BLaER1 (cell line): ENCODE data around the gene CCR2.
"Not testable (repeated sequence)": the region's sequence is repeated elsewhere in the genome, so short reads cannot be mapped to it uniquely, and the experiment has no call there.

Experiments used
- H3K27ac ChIP-seq: shearing (Covaris generic); formaldehyde crosslinking; 2 replicates; pipeline ENCODE4 v1.8.1; 2022
- H3K27me3 ChIP-seq: shearing (Covaris generic); formaldehyde crosslinking; 2 replicates; pipeline ENCODE4 v1.8.1; 2022
- H3K36me3 ChIP-seq: shearing (Covaris generic); formaldehyde crosslinking; 2 replicates; pipeline ENCODE4 v1.8.1; 2022
- H3K4me1 ChIP-seq: shearing (Covaris generic); formaldehyde crosslinking; 2 replicates; pipeline ENCODE4 v1.8.1; 2022
- H3K4me2 ChIP-seq: shearing (Covaris generic); formaldehyde crosslinking; 2 replicates; pipeline ENCODE4 v1.8.1; 2022
- H3K4me3 ChIP-seq: shearing (Covaris generic); formaldehyde crosslinking; 2 replicates; pipeline ENCODE4 v1.8.1; 2022
- H3K9ac ChIP-seq: shearing (Covaris generic); formaldehyde crosslinking; 2 replicates; pipeline ENCODE4 v1.8.1; 2022
- H3K9me3 ChIP-seq: shearing (Covaris generic); formaldehyde crosslinking; 2 replicates; pipeline ENCODE4 v1.8.1; 2022
- H4K20me1 ChIP-seq: shearing (Covaris generic); formaldehyde crosslinking; 2 replicates; pipeline ENCODE4 v1.8.1; 2022
- Cebpa-rat ChIP-seq: shearing (Covaris generic); IDR thresholded peaks from 2 replicates; pipeline ENCODE4 v1.8.1; 2022

CCR2 gene

GRCh38 chr3:46375218-46375617, 21.3 kb downstream of the CCR2 start:
- Histone ChIP-seq H3K9me3 (no peaks in the 10 kb centered on the region), H3K4me1 (peaks cover 16% of the 10 kb centered on the region), H3K4me3 (no peak overlapping the region), H3K27ac (no peak overlapping the region), H3K36me3 (no peaks in the 10 kb centered on the region), H3K4me2 (peak overlapping the region; percentile 40), H3K9ac (no peak overlapping the region), H3K27me3 (no peaks in the 10 kb centered on the region), H4K20me1 (no peaks in the 10 kb centered on the region)
- TF ChIP-seq Cebpa-rat, result no peak

- H3K36me3 ChIP-seq, result no peaks in the 10 kb centered on the region
- peak overlapping the region; percentile 40 for H3K4me2 ChIP-seq
- no peak overlapping the region for H3K4me3 ChIP-seq
- no peaks in the 10 kb centered on the region for H3K9me3 ChIP-seq
- peaks cover 22% of the 10 kb centered on the region for H3K4me1 ChIP-seq
- no peak overlapping the region for H3K9ac ChIP-seq
- no peak for TF ChIP-seq Cebpa-rat
- H4K20me1 ChIP-seq, result no peaks in the 10 kb centered on the region
- H3K27me3 ChIP-seq, result no peaks in the 10 kb centered on the region
- H3K27ac ChIP-seq, result no peak overlapping the region
Measured at GRCh38 chr3:46375814-46376213, 21.9 kb downstream of the CCR2 start.

- no peak overlapping the region for H3K4me2 ChIP-seq
- H3K4me1 ChIP-seq, result peaks cover 34% of the 10 kb centered on the region
- no peak overlapping the region for H3K27ac ChIP-seq
- H4K20me1 ChIP-seq, result no peaks in the 10 kb centered on the region
- no peaks in the 10 kb centered on the region for H3K36me3 ChIP-seq
- no peak overlapping the region for H3K9ac ChIP-seq
- H3K4me3 ChIP-seq, result no peak overlapping the region
- TF ChIP-seq Cebpa-rat, result no peak
- H3K27me3 ChIP-seq, result no peaks in the 10 kb centered on the region
- H3K9me3 ChIP-seq, result no peaks in the 10 kb centered on the region
Measured at GRCh38 chr3:46378426-46378942, 24.6 kb downstream of the CCR2 start.

- no peaks in the 10 kb centered on the region for H3K27me3 ChIP-seq
- H3K4me1 ChIP-seq, result peaks cover 45% of the 10 kb centered on the region
- no peaks in the 10 kb centered on the region for H3K9me3 ChIP-seq
- no peaks in the 10 kb centered on the region for H3K36me3 ChIP-seq
- H3K4me2 ChIP-seq, result peak overlapping the region; percentile 14
- no peaks in the 10 kb centered on the region for H4K20me1 ChIP-seq
- no peak overlapping the region for H3K27ac ChIP-seq
- no peak overlapping the region for H3K4me3 ChIP-seq
- H3K9ac ChIP-seq, result no peak overlapping the region
- TF ChIP-seq Cebpa-rat, result no peak
Measured at GRCh38 chr3:46380471-46381221, 26.7 kb downstream of the CCR2 start.

- H3K4me2 ChIP-seq, result no peak overlapping the region
- H3K27ac ChIP-seq, result no peak overlapping the region
- no peak overlapping the region for H3K4me3 ChIP-seq
Measured at GRCh38 chr3:46381625-46382024, 27.7 kb downstream of the CCR2 start.

GRCh38 chr3:46383211-46383950, 29.5 kb downstream of the CCR2 start:
- Histone ChIP-seq H3K4me3 (0 out of 2 replicates have a peak overlapping the region, but pooled peaks have one; percentile 31), H3K4me2 (peak overlapping the region; percentile 86), H3K36me3 (no peaks in the 10 kb centered on the region), H3K9me3 (peaks cover 11% of the 10 kb centered on the region), H3K4me1 (peaks cover 35% of the 10 kb centered on the region), H4K20me1 (no peaks in the 10 kb centered on the region), H3K27me3 (no peaks in the 10 kb centered on the region), H3K27ac (peak overlapping the region; percentile 88), H3K9ac (peak overlapping the region; percentile 71; the same call in 1 of the 2 replicates)
- TF ChIP-seq Cebpa-rat, result no peak

More at GRCh38 chr3:46381625-46382024, 27.7 kb downstream of the CCR2 start:
- Histone ChIP-seq H3K9me3 (no peaks in the 10 kb centered on the region), H3K4me1 (peaks cover 36% of the 10 kb centered on the region), H3K27me3 (no peaks in the 10 kb centered on the region), H4K20me1 (no peaks in the 10 kb centered on the region), H3K9ac (no peak overlapping the region), H3K36me3 (no peaks in the 10 kb centered on the region)
- no peak for TF ChIP-seq Cebpa-rat

- Histone ChIP-seq H3K27ac (peak overlapping the region; percentile 88), H3K4me2 (peak overlapping the region; percentile 86), H3K27me3 (no peaks in the 10 kb centered on the region), H4K20me1 (no peaks in the 10 kb centered on the region), H3K9ac (peak overlapping the region; percentile 71; the same call in 1 of the 2 replicates), H3K4me3 (no peak overlapping the region), H3K4me1 (peaks cover 35% of the 10 kb centered on the region), H3K9me3 (peaks cover 11% of the 10 kb centered on the region), H3K36me3 (no peaks in the 10 kb centered on the region)
- TF ChIP-seq Cebpa-rat, result no peak
Measured at GRCh38 chr3:46383951-46384330, 30.0 kb downstream of the CCR2 start.

- no peak overlapping the region for H3K4me3 ChIP-seq
- no peaks in the 10 kb centered on the region for H3K36me3 ChIP-seq
- H3K4me2 ChIP-seq, result no peak overlapping the region
- H3K9me3 ChIP-seq, result peaks cover 11% of the 10 kb centered on the region
- TF ChIP-seq Cebpa-rat, result no peak
- no peak overlapping the region for H3K27ac ChIP-seq
- H3K27me3 ChIP-seq, result no peaks in the 10 kb centered on the region
- no peaks in the 10 kb centered on the region for H4K20me1 ChIP-seq
- H3K9ac ChIP-seq, result no peak overlapping the region
- H3K4me1 ChIP-seq, result peaks cover 25% of the 10 kb centered on the region
Measured at GRCh38 chr3:46386205-46386604, 32.3 kb downstream of the CCR2 start.

- H3K4me3 ChIP-seq, H4K20me1 ChIP-seq, H3K36me3 ChIP-seq, H3K4me2 ChIP-seq, H3K27me3 ChIP-seq, H3K27ac ChIP-seq, H3K9ac ChIP-seq: not testable (repeated sequence)
- H3K9me3 ChIP-seq, result peaks cover 11% of the 10 kb centered on the region
- peaks cover 13% of the 10 kb centered on the region for H3K4me1 ChIP-seq
Measured at GRCh38 chr3:46388847-46389246, 34.9 kb downstream of the CCR2 start.

GRCh38 chr3:46389306-46389705, 35.4 kb downstream of the CCR2 start:
- TF ChIP-seq Cebpa-rat, result no peak
- Histone ChIP-seq H3K27me3 (no peaks in the 10 kb centered on the region), H3K9me3 (peaks cover 11% of the 10 kb centered on the region), H3K4me2 (no peak overlapping the region), H4K20me1 (no peaks in the 10 kb centered on the region), H3K27ac (no peak overlapping the region), H3K9ac (no peak overlapping the region), H3K4me3 (no peak overlapping the region), H3K36me3 (no peaks in the 10 kb centered on the region), H3K4me1 (peaks cover 9% of the 10 kb centered on the region)

GRCh38 chr3:46391526-46391925, 37.6 kb downstream of the CCR2 start:
- H3K4me1 ChIP-seq, H3K27me3 ChIP-seq, H3K9ac ChIP-seq, H3K36me3 ChIP-seq, H3K4me3 ChIP-seq, H4K20me1 ChIP-seq, H3K4me2 ChIP-seq, H3K27ac ChIP-seq: not testable (repeated sequence)
- H3K9me3 ChIP-seq, result peaks cover 11% of the 10 kb centered on the region
